PC-3 (cell line): ENCODE measurements around the gene DIRAS3.

Source experiments
- EZH2 ChIP-seq: fragments of 300-600 bp; sonication (generic); IDR thresholded peaks from one replicate; pipeline ENCODE4 v1.6.1; 2017; ENCODE audit warnings: antibody characterized with exemption, mild to moderate bottlenecking, low read length; ENCODE audit not compliant: unreplicated experiment
- EZH2phosphoT487 ChIP-seq: fragments of 300-600 bp; sonication (generic); IDR thresholded peaks from 2 replicates; pipeline ENCODE4 v1.6.1; 2018; ENCODE audit warnings: mild to moderate bottlenecking, antibody characterized with exemption, low read length, borderline replicate concordance
- TF ChIP-seq, protein P1 (sequence below): fragments of 300-600 bp; sonication (generic); conservative IDR thresholded peaks from 2 replicates; pipeline ENCODE4 v1.5.1; 2017; ENCODE audit warnings: antibody characterized with exemption, low read depth, mild to moderate bottlenecking, low read length

- TF ChIP-seq, protein P1, sequence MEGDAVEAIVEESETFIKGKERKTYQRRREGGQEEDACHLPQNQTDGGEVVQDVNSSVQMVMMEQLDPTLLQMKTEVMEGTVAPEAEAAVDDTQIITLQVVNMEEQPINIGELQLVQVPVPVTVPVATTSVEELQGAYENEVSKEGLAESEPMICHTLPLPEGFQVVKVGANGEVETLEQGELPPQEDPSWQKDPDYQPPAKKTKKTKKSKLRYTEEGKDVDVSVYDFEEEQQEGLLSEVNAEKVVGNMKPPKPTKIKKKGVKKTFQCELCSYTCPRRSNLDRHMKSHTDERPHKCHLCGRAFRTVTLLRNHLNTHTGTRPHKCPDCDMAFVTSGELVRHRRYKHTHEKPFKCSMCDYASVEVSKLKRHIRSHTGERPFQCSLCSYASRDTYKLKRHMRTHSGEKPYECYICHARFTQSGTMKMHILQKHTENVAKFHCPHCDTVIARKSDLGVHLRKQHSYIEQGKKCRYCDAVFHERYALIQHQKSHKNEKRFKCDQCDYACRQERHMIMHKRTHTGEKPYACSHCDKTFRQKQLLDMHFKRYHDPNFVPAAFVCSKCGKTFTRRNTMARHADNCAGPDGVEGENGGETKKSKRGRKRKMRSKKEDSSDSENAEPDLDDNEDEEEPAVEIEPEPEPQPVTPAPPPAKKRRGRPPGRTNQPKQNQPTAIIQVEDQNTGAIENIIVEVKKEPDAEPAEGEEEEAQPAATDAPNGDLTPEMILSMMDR = no peak
- TF ChIP-seq EZH2phosphoT487 (no peak), EZH2 (no peak)
Measured at GRCh38 chr1:68013351-68013750, 37.1 kb downstream of the DIRAS3 start.
